H1 (cell line): ENCODE results near the gene PDE4B. TPM values are rescaled to one million over a fixed set of nuclear protein-coding genes. Genes with fewer than 3 reads are reported as not detected.

Experiments used
- CTCF ChIA-PET: fragments of 300-600 bp; sonication (Branson Sonifier 250); formaldehyde crosslinking; loops from one replicate; lab custom pipeline; 2021; ENCODE audit not compliant: partially characterized antibody; lab: Charles Lee
- POLR2A ChIA-PET: fragments of 300-600 bp; sonication (Branson Sonifier 250); formaldehyde crosslinking; loops from one replicate; lab custom pipeline; 2021; ENCODE audit warnings: inconsistent platforms; ENCODE audit not compliant: partially characterized antibody; lab: Charles Lee
- DNase-seq, 2 experiments: peaks; one replicate each; pipeline versions ENCODE4 v3.0.0 to v3.0.0-alpha.2; 2010 to 2022; ENCODE audit warnings: low spot score in 2 of 2, low read depth in 1 of 2, mixed read lengths in 1 of 2
- FAIRE-seq: peaks from 2 replicates; lab custom pipeline; 2011; peaks lifted over from hg19 to GRCh38; lab: Jason Lieb, UNC
- H2AFZ ChIP-seq: 2 replicates; pipeline ENCODE4 v1.8.1; 2012; ENCODE audit warnings: low read length, inconsistent platforms
- H2AK5ac ChIP-seq: 2 replicates; pipeline ENCODE4 v1.6.1; 2013; ENCODE audit warnings: low read depth, low read length
- H2BK120ac ChIP-seq: replicated peaks from 2 replicates; pipeline ENCODE3; 2013; ENCODE audit warnings: low read depth, low read length, inconsistent platforms
- H2BK12ac ChIP-seq: 2 replicates; pipeline ENCODE4 v1.6.1; 2013; ENCODE audit warnings: low read depth, low read length
- H2BK15ac ChIP-seq: 2 replicates; pipeline ENCODE4 v1.6.1; 2013; ENCODE audit warnings: low read length
- H2BK20ac ChIP-seq: 2 replicates; pipeline ENCODE4 v1.6.1; 2013; ENCODE audit warnings: low read length
- H2BK5ac ChIP-seq: 2 replicates; pipeline ENCODE4 v1.6.1; 2013; ENCODE audit warnings: low read depth, low read length
- H3K14ac ChIP-seq: 2 replicates; pipeline ENCODE4 v1.6.1; 2013; ENCODE audit warnings: inconsistent platforms; ENCODE audit not compliant: insufficient read length
- H3K18ac ChIP-seq: 2 replicates; pipeline ENCODE4 v1.6.1; 2013; ENCODE audit warnings: low read length; ENCODE audit errors: extremely low read depth
- H3K23ac ChIP-seq: 2 replicates; pipeline ENCODE4 v1.6.1; 2013; ENCODE audit warnings: inconsistent platforms; ENCODE audit not compliant: insufficient read length
- H3K23me2 ChIP-seq: 2 replicates; pipeline ENCODE4 v1.6.1; 2013; ENCODE audit warnings: low read depth, low read length
- H3K27ac ChIP-seq: 2 replicates; pipeline ENCODE4 v1.6.1; 2011; ENCODE audit warnings: low read depth, low read length, inconsistent platforms
- H3K27me3 ChIP-seq, 4 experiments: replicated peaks in 1 of 4; 1 replicate in 1 of 4; 2 replicates in 3 of 4; pipeline versions ENCODE4 v1.6.1 to v1.8.1; 2011 to 2013; ENCODE audit warnings: low read length in 3 of 4, mild to moderate bottlenecking in 3 of 4, inconsistent platforms in 2 of 4, mixed read lengths in 2 of 4, moderate library complexity in 1 of 4; ENCODE audit not compliant: control insufficient read depth in 3 of 4, insufficient read depth in 3 of 4; ENCODE audit errors: extremely low read depth in 1 of 4
- H3K36me3 ChIP-seq, 4 experiments: 2 replicates each; pipeline versions ENCODE4 v1.6.1 to v1.8.1; 2011 to 2013; ENCODE audit warnings: mild to moderate bottlenecking in 4 of 4, low read length in 3 of 4, moderate library complexity in 2 of 4, control low read depth in 1 of 4, inconsistent platforms in 1 of 4; ENCODE audit not compliant: insufficient read depth in 4 of 4, control insufficient read depth in 2 of 4
- H3K4ac ChIP-seq: replicated peaks from 2 replicates; pipeline ENCODE3; 2013; ENCODE audit warnings: low read length, low read depth, mixed read lengths, inconsistent platforms; ENCODE audit not compliant: insufficient read length
- H3K4me1 ChIP-seq, 4 experiments: replicated peaks in 1 of 4; 1 replicate in 1 of 4; 2 replicates in 3 of 4; pipeline versions ENCODE4 v1.6.1 to v1.8.1; 2011 to 2013; ENCODE audit warnings: low read length in 3 of 4, inconsistent platforms in 2 of 4, mixed read lengths in 1 of 4; ENCODE audit not compliant: insufficient read depth in 4 of 4, control insufficient read depth in 3 of 4
- H3K4me2 ChIP-seq, 2 experiments: 2 replicates each; pipeline versions ENCODE4 v1.6.1 to v1.8.1; 2011 to 2013; ENCODE audit warnings: low read depth in 2 of 2, low read length in 2 of 2, control low read depth in 1 of 2, inconsistent platforms in 1 of 2, mild to moderate bottlenecking in 1 of 2; ENCODE audit not compliant: insufficient read depth in 1 of 2
- H3K4me3 ChIP-seq, 4 experiments: fragments of 200-600, 300-600 bp in 1 of 4; sonication (generic), shearing (Covaris generic), sonication (Bioruptor Twin) in 1 of 4; 2 replicates each; pipeline versions ENCODE4 v1.5.1 to v1.8.1; 2011 to 2016; ENCODE audit warnings: low read length in 4 of 4, low read depth in 3 of 4, control low read depth in 2 of 4, inconsistent platforms in 2 of 4, mild to moderate bottlenecking in 2 of 4, mixed read lengths in 1 of 4, moderate library complexity in 1 of 4; ENCODE audit not compliant: insufficient read depth in 2 of 4; ENCODE audit errors: extremely low read depth in 1 of 4
- H3K56ac ChIP-seq: replicated peaks from 2 replicates; pipeline ENCODE3; 2013; ENCODE audit warnings: low read depth, mild to moderate bottlenecking, mixed read lengths, low read length, inconsistent platforms; ENCODE audit not compliant: insufficient read length
- H3K79me1 ChIP-seq: 2 replicates; pipeline ENCODE4 v1.6.1; 2013; ENCODE audit warnings: low read depth, low read length, control low read depth
- H3K79me2 ChIP-seq, 2 experiments: 2 replicates each; pipeline versions ENCODE4 v1.6.1 to v1.8.1; 2012 to 2013; ENCODE audit warnings: low read length in 2 of 2, mild to moderate bottlenecking in 2 of 2, inconsistent platforms in 1 of 2; ENCODE audit not compliant: insufficient read depth in 2 of 2, control insufficient read depth in 1 of 2
- H3K9ac ChIP-seq, 4 experiments: replicated peaks in 1 of 4; 1 replicate in 1 of 4; 2 replicates in 3 of 4; pipeline versions ENCODE4 v1.6.1 to v1.8.1; 2011 to 2013; ENCODE audit warnings: low read depth in 3 of 4, low read length in 3 of 4, control low read depth in 2 of 4, mild to moderate bottlenecking in 2 of 4, moderate library complexity in 2 of 4, inconsistent platforms in 1 of 4; ENCODE audit errors: extremely low read depth in 1 of 4
- H3K9me3 ChIP-seq, 2 experiments: 2 replicates each; pipeline versions ENCODE4 v1.6.1 to v1.8.1; 2012 to 2013; ENCODE audit warnings: mild to moderate bottlenecking in 2 of 2, moderate library complexity in 2 of 2, control low read depth in 1 of 2, inconsistent platforms in 1 of 2, low read depth in 1 of 2, low read length in 1 of 2, mixed read lengths in 1 of 2; ENCODE audit not compliant: insufficient read depth in 2 of 2
- H4K20me1 ChIP-seq, 2 experiments: replicated peaks in 1 of 2; 2 replicates each; pipeline versions ENCODE3 to v1.8.1; 2011 to 2013; ENCODE audit warnings: inconsistent platforms in 2 of 2, low read length in 2 of 2, mild to moderate bottlenecking in 1 of 2; ENCODE audit not compliant: insufficient read depth in 2 of 2, control insufficient read depth in 1 of 2
- H4K5ac ChIP-seq: 2 replicates; pipeline ENCODE4 v1.6.1; 2013; ENCODE audit warnings: low read length, low read depth, mixed read lengths, inconsistent platforms; ENCODE audit not compliant: insufficient read length
- H4K8ac ChIP-seq: 2 replicates; pipeline ENCODE4 v1.8.0; 2013; ENCODE audit warnings: mild to moderate bottlenecking, moderate library complexity, low read length, inconsistent platforms; ENCODE audit not compliant: insufficient read depth; ENCODE audit errors: extremely low read depth
- H4K91ac ChIP-seq: replicated peaks from 2 replicates; pipeline ENCODE3; 2013; ENCODE audit warnings: low read length, mixed read lengths, inconsistent platforms; ENCODE audit not compliant: insufficient read length
- ATF3 ChIP-seq: IDR thresholded peaks from 2 replicates; pipeline ENCODE4 v1.6.1; 2011; ENCODE audit warnings: low read depth, mild to moderate bottlenecking, low read length; ENCODE audit not compliant: insufficient read depth
- BRCA1 ChIP-seq: IDR thresholded peaks from 2 replicates; pipeline ENCODE4 v1.6.1; 2012; ENCODE audit warnings: low read depth, low read length, improper control_type of control experiment
- CEBPB ChIP-seq: IDR thresholded peaks from 2 replicates; pipeline ENCODE4 v1.6.1; 2012; ENCODE audit warnings: low read depth, low read length
- FOSL1 ChIP-seq: IDR thresholded peaks from 2 replicates; pipeline ENCODE4 v1.6.1; 2011; ENCODE audit warnings: mild to moderate bottlenecking, low read depth, low read length, moderate library complexity; ENCODE audit not compliant: insufficient read depth
- GABPA ChIP-seq: IDR thresholded peaks from 2 replicates; pipeline ENCODE4 v1.6.1; 2011; ENCODE audit warnings: mild to moderate bottlenecking, low read length, moderate library complexity, borderline replicate concordance; ENCODE audit not compliant: insufficient read depth
- KDM4A ChIP-seq: IDR thresholded peaks from one replicate; pipeline ENCODE4 v1.7.1; 2012; ENCODE audit warnings: low read depth, mild to moderate bottlenecking, moderate library complexity, low read length, inconsistent platforms; ENCODE audit not compliant: severe bottlenecking
- MAFK ChIP-seq: IDR thresholded peaks from 2 replicates; pipeline ENCODE4 v1.6.1; 2012; ENCODE audit warnings: low read depth, mild to moderate bottlenecking, improper control_type of control experiment, low read length
- NANOG ChIP-seq: IDR thresholded peaks from 2 replicates; pipeline ENCODE4 v1.6.1; 2011; ENCODE audit warnings: low read length, low read depth, mild to moderate bottlenecking, inconsistent platforms; ENCODE audit not compliant: insufficient read depth, poor library complexity, severe bottlenecking
- RFX5 ChIP-seq: IDR thresholded peaks from 2 replicates; pipeline ENCODE4 v1.6.1; 2011; ENCODE audit warnings: low read depth, low read length, improper control_type of control experiment, borderline replicate concordance
- RXRA ChIP-seq: IDR thresholded peaks from 2 replicates; pipeline ENCODE4 v1.6.1; 2011; ENCODE audit warnings: low read depth, mild to moderate bottlenecking, low read length, moderate library complexity; ENCODE audit not compliant: insufficient read depth
- TAF1 ChIP-seq: IDR thresholded peaks from 2 replicates; pipeline ENCODE4 v1.6.1; 2011; ENCODE audit warnings: mild to moderate bottlenecking, low read depth, low read length
- YY1 ChIP-seq: IDR thresholded peaks from 2 replicates; pipeline ENCODE4 v1.6.1; 2011; ENCODE audit warnings: low read depth, mild to moderate bottlenecking, low read length
- WGBS, 2 experiments: shearing (Covaris generic) in 1 of 2; methylation state at CpG; one replicate each; pipeline versions ENCODE4 v1.1.6 to v1.1.7; 2013 to 2015; ENCODE audit warnings: low lambda C conversion rate in 2 of 2, mixed read lengths in 2 of 2, inconsistent platforms in 1 of 2, low coverage in 1 of 2, missing lambda C conversion rate in 1 of 2; ENCODE audit not compliant: insufficient replicate concordance in 2 of 2, insufficient coverage in 1 of 2, insufficient read length in 1 of 2; ENCODE audit errors: extremely low coverage in 1 of 2, missing lambda C conversion rate in 1 of 2; 5-methylcytosine and 5-hydroxymethylcytosine counted together
- polyA plus RNA-seq, 7 experiments: library from polyadenylated mRNA; depleted of rRNA in 3 of 7; stranded (reverse) in 5 of 7; unstranded in 2 of 7; fragments of >200 nt in 5 of 7; fragments of 200-250 nt in 2 of 7; gene quantifications; 1 replicate in 5 of 7; 2 replicates in 1 of 7; 4 replicates in 1 of 7; pipeline versions ENCODE4 v1.2.1 to v1.2.3, GENCODE V29; 2011 to 2013; ENCODE audit warnings: missing spikeins in 2 of 7, mixed read lengths in 2 of 7
- total RNA-seq: library from RNA; stranded (reverse); fragmentation: NEBNext Ultra II Directional; extraction: Animal tissue kit (Norgen Biotek cat#: 25700); gene quantifications from 2 replicates; pipeline ENCODE4 v1.2.1, GENCODE V29; 2021
- TF ChIP-seq, protein P1 (sequence below): IDR thresholded peaks from 2 replicates; pipeline ENCODE4 v1.6.1; 2012; ENCODE audit warnings: inconsistent platforms

The PDE4B gene
- total and polyA plus RNA-seq, 2 of the 8 experiments (the other 6 are each of a cell fraction or from before 2014, with no cell fraction given) = 5.0 to 15.1 TPM

GRCh38 chr1:65845535-65846060 is 52.9 kb downstream of the PDE4B start:
- Histone ChIP-seq H2BK12ac (no peak overlapping the region), H3K27me3 (no peaks in the 10 kb centered on the region), H3K23me2 (no peaks in the 10 kb centered on the region), H4K5ac (no peak overlapping the region), H2AK5ac (no peak overlapping the region), H3K27ac (no peak overlapping the region), H3K14ac (no peak overlapping the region), H3K79me1 (no peaks in the 10 kb centered on the region), H2BK15ac (no peak overlapping the region), H4K91ac (no peak overlapping the region), H3K18ac (no peak overlapping the region), H2BK120ac (no peak overlapping the region), H3K9me3 (peaks cover 3% of the 10 kb centered on the region in 2 experiments; a peak in 1 of 4 replicates), H3K4ac (no peak overlapping the region), H3K56ac (no peak overlapping the region), H4K20me1 (no peaks in the 10 kb centered on the region), H3K79me2 (no peaks in the 10 kb centered on the region), H3K36me3 (no peaks in the 10 kb centered on the region), H2BK20ac (no peak overlapping the region), H4K8ac (no peak overlapping the region), H2BK5ac (no peak overlapping the region), H3K4me1 (no peaks in the 10 kb centered on the region), H3K4me2 (no peak overlapping the region), H3K9ac (no peak overlapping the region), H2AFZ (no peak overlapping the region), H3K23ac (peak overlapping the region; percentile 52), H3K4me3 (no peak overlapping the region)
- no peak for FAIRE-seq
- DNase-seq = no peak
- WGBS, 2 experiments = 90% methylated on average over 7 of the region's 7 CpGs; no CpG with 5 or more reads in 1 of the 2 experiments
- ChIA-PET POLR2A (no interaction called here), CTCF (interaction anchor here (1.0 kb wide), 2 partner anchors 20 to 158 kb away, joined by 3 to 4 read pairs; no protein-coding TSS in a partner anchor)
- TF ChIP-seq YY1 (no peak), FOSL1 (no peak), ATF3 (no peak), KDM4A (no peak), CEBPB (no peak), NANOG (no peak), GABPA (no peak), RXRA (no peak), TAF1 (no peak), MAFK (no peak), BRCA1 (no peak), RFX5 (no peak)
- TF ChIP-seq, protein P1, sequence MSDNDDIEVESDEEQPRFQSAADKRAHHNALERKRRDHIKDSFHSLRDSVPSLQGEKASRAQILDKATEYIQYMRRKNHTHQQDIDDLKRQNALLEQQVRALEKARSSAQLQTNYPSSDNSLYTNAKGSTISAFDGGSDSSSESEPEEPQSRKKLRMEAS = no peak
